OCI-LY1 (cell line): ENCODE data around the gene SUN1.

ENCODE experiments used
- H2AFZ ChIP-seq: fragments of 200-600 bp; sonication (generic), shearing (Covaris generic); 2 replicates; pipeline ENCODE4 v1.6.0; 2014; ENCODE audit warnings: antibody characterized with exemption, mild to moderate bottlenecking, low read length
- H3F3A ChIP-seq: fragments of 200-600 bp; sonication (generic), shearing (Covaris generic); 2 replicates; pipeline ENCODE4 v1.6.0; 2014; ENCODE audit warnings: mild to moderate bottlenecking, antibody characterized with exemption, low read length, moderate library complexity; ENCODE audit not compliant: insufficient read depth
- H3K27ac ChIP-seq: fragments of 200-600 bp; sonication (generic); 2 replicates; pipeline ENCODE4 v1.5.1; 2014; ENCODE audit warnings: low read length, mixed run types, mild to moderate bottlenecking, low read depth; ENCODE audit not compliant: poor library complexity, severe bottlenecking
- H3K27me3 ChIP-seq: fragments of 200-600 bp; sonication (generic); 2 replicates; pipeline ENCODE4 v1.6.0; 2014; ENCODE audit warnings: antibody characterized with exemption, mild to moderate bottlenecking, low read length, moderate library complexity; ENCODE audit not compliant: insufficient read depth
- H3K36me3 ChIP-seq: fragments of 200-600 bp; sonication (generic); 2 replicates; pipeline ENCODE4 v1.6.1; 2014; ENCODE audit warnings: mild to moderate bottlenecking, antibody characterized with exemption, low read length, moderate library complexity, mixed read lengths; ENCODE audit not compliant: insufficient read depth
- H3K4me1 ChIP-seq: fragments of 200-600 bp; sonication (generic); 2 replicates; pipeline ENCODE4 v1.5.1; 2014; ENCODE audit warnings: mild to moderate bottlenecking, low read length, moderate library complexity; ENCODE audit not compliant: insufficient read depth, severe bottlenecking
- H3K4me2 ChIP-seq: fragments of 200-600 bp; sonication (generic), shearing (Covaris generic); 2 replicates; pipeline ENCODE4 v1.6.1; 2014; ENCODE audit warnings: low read length
- H3K4me3 ChIP-seq: fragments of 200-600 bp; sonication (generic); 2 replicates; pipeline ENCODE4 v1.5.1; 2014; ENCODE audit warnings: low read length, low read depth, mild to moderate bottlenecking, mixed read lengths; ENCODE audit not compliant: poor library complexity, severe bottlenecking
- H3K79me2 ChIP-seq: fragments of 200-600 bp; shearing (Covaris generic); 2 replicates; pipeline ENCODE4 v1.6.1; 2016; ENCODE audit warnings: mixed run types, low read length, mixed read lengths; ENCODE audit not compliant: insufficient read depth
- H3K9ac ChIP-seq: fragments of 200-600 bp; sonication (generic), shearing (Covaris generic); 2 replicates; pipeline ENCODE4 v1.6.1; 2014; ENCODE audit warnings: mild to moderate bottlenecking, low read length, mixed read lengths
- H3K9me2 ChIP-seq: fragments of 200-600 bp; sonication (generic), shearing (Covaris generic); 2 replicates; pipeline ENCODE4 v1.6.1; 2014; ENCODE audit warnings: low read depth, mild to moderate bottlenecking, low read length, mixed read lengths
- H3K9me3 ChIP-seq: fragments of 200-600 bp; shearing (Covaris generic); 2 replicates; pipeline ENCODE4 v1.6.1; 2014; ENCODE audit warnings: low read length, mixed read lengths
- H4K20me1 ChIP-seq: fragments of 200-600 bp; sonication (generic), shearing (Covaris generic); 2 replicates; pipeline ENCODE4 v1.6.0; 2016; ENCODE audit warnings: mild to moderate bottlenecking, low read length; ENCODE audit not compliant: insufficient read depth
- EZH2 ChIP-seq: fragments of 200-600 bp; sonication (generic), shearing (Covaris generic); IDR thresholded peaks from 2 replicates; pipeline ENCODE4 v1.8.0; 2017; ENCODE audit warnings: borderline replicate concordance, mixed run types, mild to moderate bottlenecking, antibody characterized with exemption, low read length, moderate library complexity, mixed read lengths
- TF ChIP-seq, protein P1 (sequence below): fragments of 200-600 bp; sonication (generic), shearing (Covaris generic); IDR thresholded peaks from 2 replicates; pipeline ENCODE4 v1.5.1; 2017; ENCODE audit warnings: mild to moderate bottlenecking, antibody characterized with exemption, low read length, moderate library complexity, mixed read lengths

SUN1 gene

DNA sequence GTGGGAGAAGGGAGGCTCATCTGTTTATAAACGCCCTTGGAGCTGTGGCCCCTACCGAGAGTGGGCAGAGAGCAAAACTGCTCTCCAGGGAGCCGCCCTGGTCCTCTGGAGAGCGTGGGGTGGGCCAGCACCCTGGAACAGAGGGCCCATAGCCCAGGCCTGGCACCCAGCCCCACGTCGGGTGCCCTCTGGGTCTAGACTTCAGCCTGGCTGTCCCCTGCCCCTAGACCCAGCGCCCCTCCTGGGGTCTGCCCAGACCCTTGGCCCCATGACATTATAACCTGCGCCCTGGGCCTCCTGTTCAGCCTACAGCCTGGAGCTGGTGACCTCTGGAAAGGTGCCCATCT, 68.7 kb downstream of the SUN1 start:
- Histone ChIP-seq H3K9ac (no peak overlapping the region), H3K4me1 (no peaks in the 10 kb centered on the region), H3K4me2 (no peak overlapping the region)

DNA sequence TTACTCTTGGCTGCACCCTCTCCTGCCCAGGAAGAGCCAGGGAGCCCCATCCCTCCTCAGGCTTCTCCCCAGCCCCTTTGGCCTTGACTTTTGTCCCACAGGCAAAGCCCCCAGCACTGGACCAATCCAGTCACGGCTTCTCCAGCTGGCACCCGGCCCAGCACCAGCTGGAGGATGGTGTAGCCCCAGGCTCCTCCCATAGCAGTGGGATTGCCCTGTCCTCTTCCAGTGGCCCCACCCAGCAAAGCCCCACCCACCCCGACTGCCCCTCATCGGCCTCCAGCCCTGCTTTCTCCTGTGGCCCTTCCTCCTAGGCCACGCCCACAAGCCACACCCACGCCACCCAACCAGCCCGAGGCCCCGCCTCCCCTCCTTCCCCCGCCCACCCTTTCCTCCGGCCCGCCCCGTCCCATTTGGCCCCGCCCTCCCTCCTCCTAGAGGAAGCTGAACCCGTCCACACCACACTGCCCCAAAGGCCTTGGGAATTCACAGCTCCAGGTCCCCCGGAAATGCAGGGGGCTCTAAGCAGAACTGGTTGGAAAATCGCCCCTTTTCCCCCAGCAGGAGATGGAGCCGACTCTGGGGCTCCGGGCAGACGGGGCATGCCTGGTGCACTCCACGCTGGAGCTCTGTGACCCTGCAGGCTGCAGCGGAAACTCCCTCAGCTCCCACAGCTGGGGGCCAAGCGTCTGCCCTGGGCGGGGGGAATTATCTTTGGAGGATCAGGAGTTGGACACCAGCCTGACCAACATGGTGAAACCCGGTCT, 69.3 kb downstream of the SUN1 start:
- no peaks in the 10 kb centered on the region for H3K9me2 ChIP-seq
- no peaks in the 10 kb centered on the region for H4K20me1 ChIP-seq
- no peak for TF ChIP-seq EZH2
- TF ChIP-seq, protein P1, sequence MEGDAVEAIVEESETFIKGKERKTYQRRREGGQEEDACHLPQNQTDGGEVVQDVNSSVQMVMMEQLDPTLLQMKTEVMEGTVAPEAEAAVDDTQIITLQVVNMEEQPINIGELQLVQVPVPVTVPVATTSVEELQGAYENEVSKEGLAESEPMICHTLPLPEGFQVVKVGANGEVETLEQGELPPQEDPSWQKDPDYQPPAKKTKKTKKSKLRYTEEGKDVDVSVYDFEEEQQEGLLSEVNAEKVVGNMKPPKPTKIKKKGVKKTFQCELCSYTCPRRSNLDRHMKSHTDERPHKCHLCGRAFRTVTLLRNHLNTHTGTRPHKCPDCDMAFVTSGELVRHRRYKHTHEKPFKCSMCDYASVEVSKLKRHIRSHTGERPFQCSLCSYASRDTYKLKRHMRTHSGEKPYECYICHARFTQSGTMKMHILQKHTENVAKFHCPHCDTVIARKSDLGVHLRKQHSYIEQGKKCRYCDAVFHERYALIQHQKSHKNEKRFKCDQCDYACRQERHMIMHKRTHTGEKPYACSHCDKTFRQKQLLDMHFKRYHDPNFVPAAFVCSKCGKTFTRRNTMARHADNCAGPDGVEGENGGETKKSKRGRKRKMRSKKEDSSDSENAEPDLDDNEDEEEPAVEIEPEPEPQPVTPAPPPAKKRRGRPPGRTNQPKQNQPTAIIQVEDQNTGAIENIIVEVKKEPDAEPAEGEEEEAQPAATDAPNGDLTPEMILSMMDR, result no peak
- H3K79me2 ChIP-seq, result no peaks in the 10 kb centered on the region
- no peak overlapping the region for H3K4me3 ChIP-seq
- H2AFZ ChIP-seq, result no peak overlapping the region
- no peaks in the 10 kb centered on the region for H3F3A ChIP-seq
- no peaks in the 10 kb centered on the region for H3K4me1 ChIP-seq
- no peak overlapping the region for H3K9ac ChIP-seq
- no peak overlapping the region for H3K27ac ChIP-seq
- peaks cover 6% of the 10 kb centered on the region; the same call in 1 of the 2 replicates for H3K36me3 ChIP-seq
- no peak overlapping the region for H3K4me2 ChIP-seq
- no peaks in the 10 kb centered on the region for H3K9me3 ChIP-seq
- H3K27me3 ChIP-seq, result 0 out of 2 replicates have a peak, but pooled peaks cover 6% of the 10 kb centered on the region

More for the DNA sequence above, 68.7 kb downstream of the SUN1 start:
- H3K9me2 ChIP-seq, result no peaks in the 10 kb centered on the region
- TF ChIP-seq, protein P1, result no peak
- TF ChIP-seq EZH2, result no peak
- H3K27me3 ChIP-seq, result 0 out of 2 replicates have a peak, but pooled peaks cover 6% of the 10 kb centered on the region
- no peaks in the 10 kb centered on the region for H4K20me1 ChIP-seq
- no peak overlapping the region for H3K27ac ChIP-seq
- peaks cover 11% of the 10 kb centered on the region; the same call in 1 of the 2 replicates for H3K36me3 ChIP-seq
- H3K4me3 ChIP-seq, result no peak overlapping the region
- H3K9me3 ChIP-seq, result no peaks in the 10 kb centered on the region
- no peaks in the 10 kb centered on the region for H3K79me2 ChIP-seq
- H2AFZ ChIP-seq, result no peak overlapping the region
- no peaks in the 10 kb centered on the region for H3F3A ChIP-seq

DNA sequence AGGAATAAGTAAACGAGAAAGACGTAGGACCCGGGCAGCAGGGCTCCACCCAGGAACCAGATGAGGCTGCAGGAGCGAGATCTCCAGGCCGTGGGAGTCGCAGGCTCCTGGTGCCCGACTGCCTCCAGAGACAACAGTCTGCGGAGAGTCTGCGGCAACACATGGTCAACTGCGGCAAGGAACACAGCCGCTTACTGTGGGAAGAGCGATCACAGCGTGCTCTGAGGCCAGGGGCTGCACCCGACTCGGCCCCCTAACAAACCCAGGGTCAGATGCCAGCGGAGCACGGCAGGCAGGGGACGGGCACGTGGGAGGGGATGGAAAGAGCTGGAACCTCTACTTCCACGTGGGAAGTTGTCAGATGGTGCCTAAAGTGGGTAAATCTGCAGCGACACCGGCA, 70.7 kb downstream of the SUN1 start:
- H3K4me3 ChIP-seq, result no peak overlapping the region
- H4K20me1 ChIP-seq, result no peaks in the 10 kb centered on the region
- H2AFZ ChIP-seq, result no peak overlapping the region
- no peak overlapping the region for H3K9ac ChIP-seq
- no peak overlapping the region for H3K27ac ChIP-seq
- no peaks in the 10 kb centered on the region for H3K36me3 ChIP-seq
- TF ChIP-seq EZH2, result no peak
- TF ChIP-seq, protein P1, result no peak
- H3K79me2 ChIP-seq, result no peaks in the 10 kb centered on the region
- no peak overlapping the region for H3K4me2 ChIP-seq
- H3K9me3 ChIP-seq, result no peaks in the 10 kb centered on the region
- no peaks in the 10 kb centered on the region for H3K9me2 ChIP-seq
- 0 out of 2 replicates have a peak, but pooled peaks cover 6% of the 10 kb centered on the region for H3K27me3 ChIP-seq
- H3F3A ChIP-seq, result no peaks in the 10 kb centered on the region
- H3K4me1 ChIP-seq, result no peaks in the 10 kb centered on the region
